Ovary (tissue), 3 donors: Measurements from ENCODE around the gene NOXA1.

Source experiments
- EP300 ChIP-seq: sonication (generic); formaldehyde crosslinking; IDR thresholded peaks from one replicate; pipeline ENCODE4 v1.6.1; 2017; ENCODE audit warnings: antibody characterized with exemption
- POLR2A ChIP-seq: fragments of 450-650 bp; IDR thresholded peaks from one replicate; pipeline ENCODE4 v1.6.1; 2017; ENCODE audit warnings: antibody characterized with exemption, mild to moderate bottlenecking, moderate library complexity
- TF ChIP-seq, protein P1 (sequence below), 3 donors: fragments of 450-650 bp in 2 of 3; fragments of 200-600 bp in 1 of 3; IDR thresholded peaks; one replicate each; pipeline versions ENCODE4 v1.5.1 to v1.8.0; 2016 to 2022; ENCODE audit warnings: antibody characterized with exemption in 3 of 3, mild to moderate bottlenecking in 1 of 3
- donor health status: DM: no; HTN: no; CAD: no.

DNA sequence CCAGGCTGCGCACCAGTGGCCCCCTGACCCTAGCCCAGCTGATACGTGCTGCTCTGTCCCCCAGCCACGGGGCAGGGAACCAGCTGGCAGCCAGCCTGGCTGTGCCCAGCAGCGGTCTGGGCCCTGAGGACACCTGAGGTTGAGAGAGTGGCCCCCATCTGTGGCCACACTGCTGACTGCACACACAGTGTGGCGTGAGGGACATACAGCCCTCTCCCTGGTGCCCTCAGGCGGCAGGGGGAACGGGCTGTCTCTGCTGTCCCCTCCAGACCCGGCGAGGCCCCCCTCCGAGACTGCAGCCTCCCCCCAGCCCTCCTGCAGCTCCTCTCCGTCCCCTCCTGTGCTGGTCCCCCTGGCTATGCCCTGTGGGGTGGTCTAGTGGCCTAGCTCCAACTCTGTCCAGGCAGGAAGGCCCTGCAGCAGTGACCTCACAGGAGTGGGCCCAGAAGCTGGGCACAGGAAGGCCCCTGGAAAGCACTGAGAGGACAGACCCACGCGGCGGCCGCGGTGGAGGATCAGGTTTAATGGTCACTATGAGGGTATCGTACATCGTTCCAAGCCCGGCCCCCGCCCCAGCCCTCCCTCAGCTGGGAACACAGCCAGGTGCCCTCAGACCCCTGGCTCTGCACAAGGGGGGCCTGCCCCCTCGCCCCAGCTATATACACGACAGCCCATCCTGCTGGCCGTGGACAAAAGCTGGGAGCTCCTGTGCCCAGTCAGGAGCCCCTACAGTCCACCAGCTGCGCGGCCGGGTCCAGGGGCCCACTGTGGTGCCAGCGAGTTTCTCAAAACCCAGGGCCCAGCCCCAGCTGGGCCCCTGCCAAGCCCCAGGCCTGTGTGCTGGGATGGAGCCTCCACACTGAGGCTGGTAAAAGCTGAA lies 24.8 kb downstream of the NOXA1 start:
- TF ChIP-seq POLR2A (no peak), EP300 (no peak)
- TF ChIP-seq, protein P1, sequence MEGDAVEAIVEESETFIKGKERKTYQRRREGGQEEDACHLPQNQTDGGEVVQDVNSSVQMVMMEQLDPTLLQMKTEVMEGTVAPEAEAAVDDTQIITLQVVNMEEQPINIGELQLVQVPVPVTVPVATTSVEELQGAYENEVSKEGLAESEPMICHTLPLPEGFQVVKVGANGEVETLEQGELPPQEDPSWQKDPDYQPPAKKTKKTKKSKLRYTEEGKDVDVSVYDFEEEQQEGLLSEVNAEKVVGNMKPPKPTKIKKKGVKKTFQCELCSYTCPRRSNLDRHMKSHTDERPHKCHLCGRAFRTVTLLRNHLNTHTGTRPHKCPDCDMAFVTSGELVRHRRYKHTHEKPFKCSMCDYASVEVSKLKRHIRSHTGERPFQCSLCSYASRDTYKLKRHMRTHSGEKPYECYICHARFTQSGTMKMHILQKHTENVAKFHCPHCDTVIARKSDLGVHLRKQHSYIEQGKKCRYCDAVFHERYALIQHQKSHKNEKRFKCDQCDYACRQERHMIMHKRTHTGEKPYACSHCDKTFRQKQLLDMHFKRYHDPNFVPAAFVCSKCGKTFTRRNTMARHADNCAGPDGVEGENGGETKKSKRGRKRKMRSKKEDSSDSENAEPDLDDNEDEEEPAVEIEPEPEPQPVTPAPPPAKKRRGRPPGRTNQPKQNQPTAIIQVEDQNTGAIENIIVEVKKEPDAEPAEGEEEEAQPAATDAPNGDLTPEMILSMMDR (IDR thresholded peaks at IDR 0.05) = no peak
